HG02981 (cell line): ENCODE data around the gene XPO5.

Source experiments
- ATAC-seq: cut with Tn5 transposase; IDR thresholded peaks from one replicate; pipeline ENCODE4 v1.9.1; 2021; ENCODE audit warnings: mild to moderate bottlenecking, moderate library complexity; ENCODE audit not compliant: unreplicated experiment

XPO5 gene

GRCh38 chr6:43520097-43520496, 55.7 kb downstream of the XPO5 start:
- no peak for ATAC-seq

- no peak for ATAC-seq
These were observed 58.1 kb downstream of the XPO5 start for GRCh38 chr6:43517505-43518357.

GRCh38 chr6:43516697-43517504, 58.9 kb downstream of the XPO5 start, which contains the start of the genes POLR1C and YIPF3:
Gene POLR1C (plus strand): TSS chr6:43517089. CDS start chr6:43517110, 21 bp downstream.
Gene YIPF3 (minus strand): TSS chr6:43516926. CDS start chr6:43516807, 119 bp downstream.
- peak; percentile 84 for ATAC-seq

DNA sequence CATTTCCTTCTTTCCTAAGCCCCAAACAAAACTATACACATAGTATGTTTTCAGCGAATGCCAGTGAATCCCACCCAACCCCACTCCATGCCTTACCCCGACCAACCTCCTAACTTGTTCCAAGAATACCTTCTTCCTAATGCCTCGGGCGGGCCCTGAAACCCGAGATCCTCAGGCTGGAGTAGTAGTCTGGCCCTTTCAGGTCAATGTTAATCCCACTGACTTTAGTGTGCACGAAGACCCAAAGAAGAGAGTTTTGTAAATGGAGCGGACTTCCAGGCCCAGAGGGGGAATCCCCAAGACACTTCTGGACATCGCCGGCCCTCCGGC, 59.5 kb downstream of the XPO5 start:
- no peak for ATAC-seq

DNA sequence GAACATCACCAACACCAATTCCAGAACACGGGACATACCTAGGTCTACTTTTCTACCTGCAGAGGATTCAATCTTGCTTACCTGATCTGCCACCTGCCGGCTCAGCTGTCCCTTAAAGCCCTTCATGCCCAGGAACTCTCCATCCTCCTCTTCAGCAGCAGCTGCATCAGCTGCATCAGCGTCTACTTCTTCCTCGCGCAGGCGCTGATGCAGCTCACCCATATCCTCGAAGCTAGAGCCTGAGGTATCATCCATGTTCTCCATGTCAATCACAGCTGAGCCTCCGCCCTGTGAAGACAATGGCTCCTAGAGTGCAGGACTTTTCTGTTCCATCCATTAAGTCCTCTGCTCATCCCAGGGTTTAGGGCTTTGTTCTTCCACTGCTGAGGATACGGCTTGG, 60.0 kb downstream of the XPO5 start:
- ATAC-seq, result no peak

- no peak for ATAC-seq
These were observed 63.9 kb downstream of the XPO5 start for GRCh38 chr6:43511824-43512415.

- no peak for ATAC-seq
These were observed 65.0 kb downstream of the XPO5 start for GRCh38 chr6:43510827-43511163.

DNA sequence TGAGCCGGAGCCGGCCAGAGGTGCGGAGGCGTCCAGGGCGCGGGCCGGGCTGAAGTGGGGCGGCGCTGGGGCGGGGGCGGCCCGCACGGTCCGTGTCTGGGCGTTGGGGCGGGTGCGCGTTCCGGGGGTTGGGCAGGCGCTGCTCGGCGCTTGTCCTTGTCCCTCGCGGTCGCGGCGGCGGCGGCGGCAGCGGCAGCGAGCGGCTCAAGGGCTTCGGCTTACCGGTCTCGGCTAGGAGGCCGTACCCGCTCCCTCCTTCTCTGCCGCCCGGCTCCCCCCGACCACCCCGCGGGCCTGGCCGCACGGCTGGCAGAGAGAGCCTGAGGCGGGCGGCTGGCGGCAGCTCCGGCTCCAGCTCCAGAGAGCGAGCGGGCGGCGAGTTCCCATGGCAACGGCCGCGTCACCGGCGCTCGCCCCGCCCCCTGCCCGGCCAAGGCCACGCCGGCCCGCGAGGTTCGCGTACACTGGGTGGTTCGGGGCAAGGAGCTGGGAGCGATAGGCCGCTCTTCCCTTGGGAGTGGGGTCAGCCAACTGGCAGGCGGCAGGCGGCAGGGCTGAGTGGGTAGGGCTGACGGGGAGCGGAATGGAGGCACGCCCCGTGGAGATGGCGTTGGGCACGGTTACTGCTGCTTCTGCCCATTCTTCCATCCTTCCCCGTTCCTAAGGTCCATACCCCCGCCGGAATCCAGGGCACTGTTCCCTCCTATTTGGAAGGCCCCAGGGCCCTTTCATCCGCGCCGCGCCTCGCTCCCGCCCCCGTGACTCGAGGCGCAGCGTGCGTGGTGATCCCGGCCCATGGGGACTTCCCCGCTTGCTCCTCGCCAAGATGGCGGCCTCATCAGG, 65.6 kb downstream of the XPO5 start, which contains the start of gene LRRC73:
Gene LRRC73 (minus strand): TSS at position 363 of the 843 bp plus-strand sequence. CDS start 561 bp downstream, outside the sequence.
- ATAC-seq, result peak; percentile 53

DNA sequence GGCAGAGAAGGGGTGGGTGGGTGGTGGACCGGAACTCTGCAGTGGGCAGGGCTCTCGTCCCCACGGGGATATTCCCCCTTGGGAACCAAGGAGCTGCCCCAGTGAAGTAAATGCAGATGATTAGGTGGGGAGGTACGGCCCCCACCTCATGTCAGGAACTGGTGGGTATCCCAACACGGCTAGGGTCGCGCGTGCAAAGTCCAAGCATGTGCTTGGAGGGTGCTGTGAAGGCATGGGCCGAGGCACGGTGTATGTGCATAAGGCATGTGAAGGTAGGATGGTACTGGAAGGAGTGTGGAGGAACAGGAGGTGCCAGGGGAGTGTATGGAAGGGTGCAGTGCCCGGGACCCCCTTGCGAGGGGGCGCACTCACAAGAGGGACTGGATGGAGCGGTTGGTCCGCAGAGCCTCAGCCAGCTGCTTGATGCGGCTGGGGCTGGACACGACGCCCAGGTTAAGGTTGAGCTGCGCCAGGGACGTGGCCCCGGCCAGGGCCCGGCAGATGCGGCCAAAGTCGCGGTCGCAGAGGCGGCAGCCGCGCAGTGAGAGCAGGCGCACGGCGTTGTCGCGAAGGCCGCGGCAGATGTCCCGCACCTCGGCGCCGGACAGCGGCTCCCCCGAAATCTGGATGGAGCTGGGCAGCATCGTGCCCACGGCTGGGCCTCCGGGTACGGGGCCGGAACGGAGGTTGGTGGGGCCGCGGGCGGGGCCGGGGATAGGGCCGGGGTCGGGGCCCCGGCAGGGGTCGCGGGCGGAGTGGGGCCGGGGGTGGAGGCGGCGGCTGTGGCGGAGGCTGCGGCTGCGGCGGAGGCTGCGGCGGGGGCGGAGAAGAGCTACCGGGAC, 66.5 kb downstream of the XPO5 start:
- ATAC-seq, result no peak

DNA sequence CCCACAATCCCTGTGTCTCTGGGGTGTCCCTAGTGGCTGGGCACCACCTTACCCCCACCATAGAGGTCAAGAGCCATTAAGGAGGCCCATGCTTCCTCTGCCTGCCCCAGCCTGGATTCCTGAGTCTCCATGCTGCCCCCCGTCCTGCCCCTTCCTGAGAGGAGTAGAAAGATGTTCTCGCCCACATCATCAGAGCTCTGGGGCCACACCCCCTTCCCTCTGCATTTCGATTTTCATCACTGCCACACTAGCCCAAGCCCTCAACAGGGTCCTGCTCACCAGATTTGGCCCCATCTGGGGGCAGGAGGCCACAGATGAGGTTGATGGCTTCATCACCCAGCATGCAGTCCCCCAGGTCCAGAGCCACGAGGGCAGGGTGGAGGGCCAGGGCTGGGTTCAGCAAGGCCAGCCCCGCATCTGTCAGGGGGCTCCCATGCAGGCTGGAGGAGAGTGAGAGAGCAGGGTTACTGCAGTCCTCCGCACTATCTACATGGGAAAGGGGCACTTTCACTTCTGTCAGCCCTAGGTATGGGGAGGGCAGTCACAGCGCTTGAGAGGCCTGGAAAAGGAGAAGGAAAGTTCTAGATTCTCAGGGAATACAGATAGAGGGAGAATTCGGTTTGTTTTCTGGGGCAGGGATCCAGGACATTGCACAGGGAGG, 67.2 kb downstream of the XPO5 start:
- no peak for ATAC-seq

GRCh38 chr6:43506667-43507471, 69.0 kb downstream of the XPO5 start:
- ATAC-seq, result no peak

DNA sequence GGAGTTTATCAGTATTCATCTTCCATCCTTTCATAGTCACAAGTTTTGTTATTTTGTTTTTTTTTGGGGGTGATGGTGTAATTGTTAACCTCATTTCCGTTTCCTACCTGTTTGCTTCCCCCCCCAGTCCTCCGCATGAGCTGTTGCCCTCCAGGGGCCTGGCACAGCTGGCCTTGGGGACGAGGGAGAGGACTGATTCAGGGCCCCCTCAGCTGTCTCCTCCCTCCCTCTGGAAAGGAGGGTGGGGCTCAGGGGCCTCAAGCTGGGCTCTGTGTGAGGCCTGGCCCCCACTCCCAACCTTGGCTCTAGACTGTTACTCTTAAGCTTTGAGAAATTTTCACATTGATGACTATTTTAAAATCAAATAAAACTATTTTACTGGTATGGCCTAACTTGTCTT, 69.7 kb downstream of the XPO5 start:
- ATAC-seq, result no peak

GRCh38 chr6:43505718-43506117, 70.1 kb downstream of the XPO5 start:
- no peak for ATAC-seq

DNA sequence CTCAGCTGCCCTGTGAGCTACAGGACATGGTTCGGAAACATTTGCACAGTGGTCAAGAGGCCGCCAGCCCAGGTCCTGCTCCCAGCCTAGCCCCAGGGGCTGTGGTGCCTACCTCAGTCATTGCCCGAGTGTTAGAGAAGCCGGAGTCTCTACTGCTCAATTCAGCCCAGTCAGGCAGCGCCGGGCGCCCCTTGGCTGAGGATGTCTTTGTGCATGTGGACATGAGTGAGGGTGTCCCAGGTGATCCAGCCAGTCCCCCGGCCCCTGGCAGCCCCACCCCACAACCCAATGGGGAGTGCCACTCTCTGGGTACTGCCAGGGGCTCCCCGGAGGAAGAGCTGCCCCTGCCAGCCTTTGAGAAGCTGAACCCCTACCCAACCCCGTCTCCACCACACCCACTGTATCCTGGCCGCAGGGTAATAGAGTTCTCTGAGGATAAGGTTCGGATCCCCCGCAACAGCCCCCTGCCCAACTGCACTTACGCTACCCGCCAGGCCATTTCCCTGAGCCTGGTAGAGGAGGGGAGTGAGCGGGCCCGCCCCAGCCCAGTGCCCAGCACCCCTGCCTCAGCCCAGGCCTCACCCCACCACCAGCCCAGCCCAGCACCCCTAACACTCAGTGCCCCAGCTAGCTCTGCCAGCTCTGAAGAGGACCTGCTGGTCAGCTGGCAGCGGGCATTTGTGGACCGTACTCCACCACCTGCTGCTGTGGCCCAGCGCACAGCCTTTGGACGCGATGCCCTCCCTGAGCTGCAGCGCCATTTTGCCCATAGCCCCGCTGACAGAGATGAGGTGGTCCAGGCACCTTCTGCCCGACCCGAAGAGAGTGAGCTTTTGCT, 70.9 kb downstream of the XPO5 start:
- ATAC-seq, result no peak

- ATAC-seq, result no peak
These were observed 72.4 kb downstream of the XPO5 start for GRCh38 chr6:43503443-43503842.

DNA sequence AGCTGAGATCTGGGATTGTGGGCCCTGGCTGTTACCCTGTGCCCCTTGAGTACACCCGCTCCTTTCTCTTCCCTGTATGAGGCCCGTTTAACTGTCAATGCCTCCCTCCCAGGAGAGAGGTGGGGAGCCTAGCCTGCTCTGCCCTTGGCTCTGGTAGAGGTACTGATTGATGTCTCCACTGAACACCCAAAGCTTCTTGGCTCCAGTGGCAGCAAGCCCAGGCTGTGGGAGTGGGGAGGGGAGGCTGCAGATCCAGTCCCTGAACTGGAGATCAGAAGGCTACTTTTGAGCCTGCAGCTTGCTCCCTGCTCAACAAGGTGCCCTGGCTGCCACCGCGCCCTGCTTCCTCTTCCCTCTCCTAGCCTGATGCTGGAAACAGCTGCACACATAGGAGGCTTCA, 73.2 kb downstream of the XPO5 start:
- ATAC-seq, result no peak

GRCh38 chr6:43500921-43501320, 74.9 kb downstream of the XPO5 start:
- ATAC-seq, result no peak
